GM12865 (cell line): ENCODE results near the gene KLRC3.
"Not testable (repeated sequence)": the region's sequence is repeated elsewhere in the genome, so short reads cannot be mapped to it uniquely, and the experiment has no call there.

Experiments used
- DNase-seq: peaks from one replicate; pipeline ENCODE4 v3.0.0; 2010; ENCODE audit warnings: low read depth
- H3K4me3 ChIP-seq: 2 replicates; pipeline ENCODE4 v1.5.1; 2011; ENCODE audit warnings: mild to moderate bottlenecking, low read depth, low read length, control low read depth
- CTCF ChIP-seq: IDR thresholded peaks from 2 replicates; pipeline ENCODE4 v1.5.1; 2011; ENCODE audit warnings: low read length, control low read depth, low read depth, inconsistent platforms; ENCODE audit not compliant: insufficient read depth; ENCODE audit errors: missing control alignments

Gene KLRC3

GRCh38 chr12:10453156-10453555 lies 32.8 kb upstream of the KLRC3 start, which contains the start of gene KLRC1:
TSS of gene KLRC1 (minus strand) at chr12:10453377. CDS start at chr12:10451156, 2,221 bp downstream.
- no peak for DNase-seq
- no peak for TF ChIP-seq CTCF
- H3K4me3 ChIP-seq = no peak within 1 kb of the TSS

- TF ChIP-seq CTCF = no peak
- DNase-seq = no peak
Measured at GRCh38 chr12:10448236-10448635, 27.8 kb upstream of the KLRC3 start.

GRCh38 chr12:10446052-10446451 lies 25.7 kb upstream of the KLRC3 start:
- not testable (repeated sequence) for DNase-seq, H3K4me3 ChIP-seq

More at GRCh38 chr12:10448236-10448635, 27.8 kb upstream of the KLRC3 start:
- no peak overlapping the region for H3K4me3 ChIP-seq

- not testable (repeated sequence) for DNase-seq, H3K4me3 ChIP-seq
Measured at GRCh38 chr12:10441144-10441543, 20.7 kb upstream of the KLRC3 start.

- DNase-seq, H3K4me3 ChIP-seq: not testable (repeated sequence)
Measured at GRCh38 chr12:10439608-10440274, 19.3 kb upstream of the KLRC3 start.

- not testable (repeated sequence) for DNase-seq, H3K4me3 ChIP-seq
Measured at GRCh38 chr12:10437601-10438000, 17.2 kb upstream of the KLRC3 start.

- not testable (repeated sequence) for DNase-seq, H3K4me3 ChIP-seq
Measured at GRCh38 chr12:10435816-10436215, 15.4 kb upstream of the KLRC3 start, which contains the start of gene KLRC2. TSS of gene KLRC2 (minus strand) at chr12:10436010. CDS start at chr12:10435986, 24 bp downstream.

- DNase-seq, H3K4me3 ChIP-seq: not testable (repeated sequence)
Measured at GRCh38 chr12:10430623-10431022, 10.2 kb upstream of the KLRC3 start.

GRCh38 chr12:10425938-10426337 lies 5.5 kb upstream of the KLRC3 start:
- not testable (repeated sequence) for H3K4me3 ChIP-seq, DNase-seq

GRCh38 chr12:10424260-10424899 lies 4.0 kb upstream of the KLRC3 start:
- H3K4me3 ChIP-seq, DNase-seq: not testable (repeated sequence)

GRCh38 chr12:10422159-10422558 lies 1.8 kb upstream of the KLRC3 start:
- not testable (repeated sequence) for H3K4me3 ChIP-seq, DNase-seq

GRCh38 chr12:10409392-10409791 lies 11.0 kb downstream of the KLRC3 start, which contains the start of gene KLRC4:
TSS of gene KLRC4 (minus strand) at chr12:10409757. CDS start at chr12:10409575, 182 bp downstream.
- TF ChIP-seq CTCF = no peak
- no peak within 1 kb of the TSS for H3K4me3 ChIP-seq
- DNase-seq = no peak
